SH-SY5Y (cell line): ENCODE results near the gene MALRD1.
A peak's percentile ranks its signal among the peaks of the same experiment; 100 is the strongest.

Source experiments
- GATA2 ChIP-seq: IDR thresholded peaks from 2 replicates; pipeline ENCODE4 v1.6.1; 2011; ENCODE audit warnings: mild to moderate bottlenecking, low read depth, low read length
- GATA3 ChIP-seq: IDR thresholded peaks from 2 replicates; pipeline ENCODE4 v1.6.1; 2011; ENCODE audit warnings: low read depth, mild to moderate bottlenecking, low read length, moderate library complexity

MALRD1 gene

DNA sequence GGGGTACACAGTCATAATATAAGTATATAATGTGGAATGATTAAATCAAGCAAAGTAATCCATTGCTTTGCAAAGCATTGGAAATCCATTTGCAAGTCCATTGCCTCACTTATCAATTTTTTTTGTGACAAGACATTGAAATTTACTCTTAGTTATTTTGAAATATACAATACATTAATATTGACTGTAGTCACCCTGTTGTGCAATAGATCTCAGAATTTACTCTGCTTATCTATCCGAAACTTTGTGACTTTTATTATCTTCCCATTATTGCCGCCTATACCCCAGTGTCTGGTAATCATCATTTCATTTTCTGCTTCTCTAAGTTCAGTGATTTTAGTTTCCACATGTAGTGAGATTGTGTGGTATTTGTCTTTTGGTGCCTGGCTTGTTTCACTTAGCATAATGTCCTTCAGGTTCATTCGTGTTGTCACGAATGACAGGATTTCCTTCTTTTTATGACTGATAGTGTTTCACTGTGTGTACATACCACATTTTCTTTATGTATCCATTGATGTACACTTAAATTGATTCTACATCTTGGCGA lies 5.8 kb downstream of the MALRD1 start:
- no peak for TF ChIP-seq GATA2
- no peak for TF ChIP-seq GATA3

DNA sequence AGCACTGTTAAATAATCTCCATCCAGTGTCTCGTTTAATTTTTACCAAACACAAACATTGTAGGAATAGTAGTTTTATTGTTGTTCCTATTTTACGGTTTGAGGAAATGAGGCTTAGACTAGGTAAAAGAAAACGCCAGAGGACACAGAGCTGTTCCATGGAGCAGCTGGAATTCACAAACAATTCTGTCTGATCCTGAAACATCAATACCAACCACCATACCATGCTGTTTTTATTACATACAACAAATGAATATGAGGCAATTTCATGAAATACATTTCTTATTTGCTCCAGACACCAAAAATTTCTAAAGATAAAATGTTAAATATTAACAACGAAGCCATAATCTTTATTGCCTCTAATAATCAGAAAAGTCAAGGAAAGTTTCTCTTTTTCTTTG lies 9.4 kb downstream of the MALRD1 start:
- TF ChIP-seq GATA3 (no peak), GATA2 (no peak)

DNA sequence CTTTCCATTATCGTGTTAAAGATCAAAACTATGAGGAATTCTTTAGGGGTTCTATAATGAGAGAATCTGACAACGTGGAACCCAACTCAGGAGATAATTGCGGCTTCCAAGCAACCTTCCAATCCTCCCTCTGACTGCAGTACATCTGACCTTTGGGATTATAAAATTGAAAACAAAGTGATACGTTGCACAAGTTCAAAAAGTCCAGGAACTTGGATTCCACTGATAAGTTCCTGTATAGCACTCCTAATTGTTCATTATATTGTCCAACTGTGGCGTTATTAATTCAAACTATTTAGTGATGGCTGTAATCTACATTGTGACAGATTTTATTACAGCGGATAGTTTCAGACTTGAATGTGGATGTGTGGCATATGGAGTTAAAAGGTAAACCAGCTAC lies 15.4 kb downstream of the MALRD1 start:
- TF ChIP-seq GATA3 (no peak), GATA2 (no peak)

DNA sequence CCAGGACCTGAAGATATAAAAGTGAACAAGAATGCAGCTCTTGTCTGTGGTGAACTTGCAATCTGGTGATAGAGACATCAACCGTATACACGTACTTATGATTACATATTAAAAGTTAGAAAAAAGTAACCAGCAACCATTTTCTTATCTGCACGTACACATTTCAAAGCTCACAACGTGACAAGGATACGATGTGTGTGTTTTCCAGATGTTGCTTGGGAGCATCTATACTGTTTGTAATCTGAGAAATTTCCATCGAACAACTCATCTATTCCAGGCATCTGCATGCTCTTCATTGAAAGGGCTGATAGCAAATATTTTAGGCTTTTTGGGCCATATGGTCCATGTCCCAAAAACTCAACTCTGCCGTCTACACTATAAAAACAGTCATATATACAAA lies 23.3 kb downstream of the MALRD1 start:
- TF ChIP-seq GATA3 (no peak), GATA2 (no peak)

DNA sequence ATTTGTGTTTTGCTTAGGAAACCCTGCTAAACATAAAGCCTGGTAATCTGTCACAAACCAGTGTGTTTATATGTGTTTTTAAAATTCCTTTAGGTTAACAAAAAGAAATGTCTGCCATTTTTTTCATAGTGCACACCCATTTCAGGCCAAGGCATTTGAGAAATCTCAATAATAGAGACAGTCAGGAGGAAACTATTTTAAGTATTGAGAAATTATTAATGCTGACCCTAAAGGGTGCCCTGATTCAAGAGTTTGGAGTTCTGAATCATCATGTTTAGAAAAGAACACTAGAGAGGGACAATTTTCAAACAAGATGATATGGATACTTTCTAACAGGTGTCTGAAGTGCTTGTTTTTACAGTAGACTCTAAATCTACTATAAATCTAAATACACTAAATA lies 28.7 kb downstream of the MALRD1 start:
- TF ChIP-seq GATA3: no peak
- no peak for TF ChIP-seq GATA2

DNA sequence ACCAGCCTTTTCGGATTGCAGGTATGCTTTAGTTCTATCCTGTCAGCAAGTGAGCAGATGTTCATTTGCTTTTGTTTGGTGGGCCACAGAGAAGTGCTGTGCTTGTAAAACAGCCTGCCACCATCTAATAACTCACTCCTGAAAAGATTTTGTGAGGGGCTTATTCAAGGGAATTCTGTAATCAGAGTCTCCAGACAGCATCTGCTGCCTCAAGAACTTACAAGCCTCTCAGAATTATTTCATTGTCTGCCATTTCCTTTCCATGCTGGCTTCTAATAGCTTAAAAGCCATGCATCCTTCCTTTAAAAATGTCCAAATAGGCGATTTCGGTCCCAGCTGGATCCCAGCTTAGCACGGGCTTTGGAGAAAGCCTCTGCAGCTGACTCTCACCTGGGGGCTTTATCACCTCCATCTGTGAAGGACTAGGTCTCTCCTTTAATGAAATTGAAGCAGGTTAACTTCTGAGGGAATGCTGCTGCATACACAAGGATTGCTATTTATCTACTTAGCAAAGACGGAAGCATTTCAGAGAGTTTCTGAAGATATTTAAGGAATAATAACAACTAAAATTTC lies 48.0 kb downstream of the MALRD1 start:
- TF ChIP-seq GATA3 (no peak), GATA2 (no peak)

DNA sequence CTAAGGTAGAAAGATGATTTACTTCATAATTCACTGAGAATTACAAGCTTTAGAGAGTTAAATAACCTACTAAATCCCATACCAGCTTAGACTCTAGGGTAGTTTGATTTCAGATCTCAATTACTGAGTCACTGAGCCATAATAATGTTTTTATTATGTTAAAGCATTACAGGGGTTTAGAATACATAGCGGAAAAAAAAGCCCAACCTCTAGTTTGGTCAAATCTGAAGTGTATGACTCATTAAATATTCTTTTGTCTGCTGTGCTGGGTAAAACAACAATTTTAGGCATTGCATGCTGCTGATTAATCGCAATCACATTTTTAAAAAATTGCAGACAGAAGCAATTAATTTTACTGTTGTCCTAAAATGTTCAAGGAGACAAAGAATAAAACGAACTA lies 48.5 kb downstream of the MALRD1 start:
- no peak for TF ChIP-seq GATA3
- TF ChIP-seq GATA2: no peak

DNA sequence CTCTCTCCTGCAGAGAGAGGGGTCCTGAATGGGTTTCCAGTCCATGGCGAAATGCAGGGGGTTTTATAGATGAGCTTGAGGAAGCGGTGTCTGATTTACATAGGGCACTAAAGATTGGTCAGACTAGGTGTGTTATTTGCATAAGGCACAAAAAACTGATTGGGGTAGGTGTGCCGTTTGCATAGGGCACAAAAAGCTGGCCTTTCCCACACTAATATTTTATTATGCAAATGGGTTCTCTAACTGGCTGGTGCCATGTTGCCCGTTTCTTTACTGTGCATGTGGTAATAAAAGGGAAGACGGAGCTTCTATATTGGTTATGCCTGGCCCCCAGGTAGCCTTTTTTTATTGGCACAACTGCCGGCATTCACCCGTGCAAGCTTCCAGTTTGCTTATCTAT lies 50.2 kb downstream of the MALRD1 start:
- no peak for TF ChIP-seq GATA2
- no peak for TF ChIP-seq GATA3

DNA sequence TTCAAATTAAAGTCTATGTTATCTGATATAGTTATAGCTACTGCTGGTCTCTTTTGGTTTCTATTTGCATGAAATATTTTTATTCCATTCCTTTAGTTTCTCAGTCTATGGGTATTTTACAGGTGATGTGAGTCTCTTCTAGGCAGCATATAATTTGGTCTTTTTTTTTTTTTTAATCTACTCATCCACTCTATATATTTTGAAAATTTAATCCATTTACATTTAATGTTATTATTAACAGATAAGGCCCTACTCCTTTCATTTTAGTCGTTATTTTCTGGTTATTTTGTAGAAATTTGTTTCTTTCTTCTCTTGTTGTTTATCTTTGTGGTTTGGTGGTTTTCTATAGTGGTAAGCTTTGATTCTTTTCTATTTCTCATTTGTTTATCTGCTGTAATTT lies 58.8 kb downstream of the MALRD1 start:
- TF ChIP-seq GATA3 (no peak), GATA2 (no peak)

DNA sequence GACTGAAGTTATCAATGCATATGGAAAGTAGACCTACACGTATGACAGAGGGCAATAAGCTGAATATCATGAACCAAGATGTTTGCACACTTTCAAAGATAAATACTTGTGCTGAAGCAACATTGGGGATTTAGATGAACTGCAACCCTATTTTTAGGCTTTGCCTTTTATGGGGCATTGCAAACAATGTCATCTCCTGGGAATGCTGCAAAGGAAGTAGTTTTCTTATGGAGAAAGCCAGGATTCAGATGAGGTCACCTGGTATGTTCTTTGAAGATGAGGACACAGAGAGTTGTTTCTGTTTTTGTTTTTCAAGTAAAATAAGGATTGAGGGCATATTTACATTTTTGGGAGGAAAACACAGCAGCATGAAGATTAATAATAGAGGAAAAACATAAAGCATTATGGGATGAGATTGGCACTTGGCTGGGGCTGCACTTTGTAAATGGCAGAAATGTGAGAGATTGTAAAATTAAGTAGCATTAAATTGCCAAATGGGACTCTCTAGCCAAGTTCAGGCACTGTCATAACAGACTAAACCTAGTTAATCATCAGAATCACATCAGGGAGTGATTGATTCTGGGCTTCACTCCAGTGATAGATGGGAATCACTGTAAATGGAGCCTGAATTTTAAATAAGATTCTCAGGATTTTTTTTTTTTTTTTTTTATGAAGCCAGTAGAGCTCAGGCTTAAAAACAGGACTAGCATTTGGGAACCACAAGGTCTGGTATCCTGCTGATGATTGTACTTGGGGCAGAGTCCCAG lies 63.1 kb downstream of the MALRD1 start:
- peak; percentile 74 for TF ChIP-seq GATA2
- no peak for TF ChIP-seq GATA3

DNA sequence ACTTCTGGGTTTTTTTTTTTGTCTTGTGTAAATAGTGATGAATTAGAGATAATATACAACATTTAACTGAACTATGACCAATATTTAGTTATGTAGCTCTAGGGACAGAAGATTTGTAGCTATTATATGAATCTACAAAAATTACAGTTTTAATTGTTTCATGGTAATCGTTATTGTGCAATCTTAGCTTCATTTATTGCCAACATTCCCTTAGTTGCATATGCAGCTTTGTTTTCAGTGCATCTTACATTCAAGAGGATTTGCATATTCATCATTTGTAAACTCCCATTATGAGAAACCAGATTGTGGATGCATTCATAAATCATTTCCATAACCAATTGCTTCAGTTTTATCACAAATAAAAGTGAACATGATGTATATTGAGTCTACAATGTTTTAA lies 68.8 kb downstream of the MALRD1 start:
- no peak for TF ChIP-seq GATA2
- TF ChIP-seq GATA3: no peak

DNA sequence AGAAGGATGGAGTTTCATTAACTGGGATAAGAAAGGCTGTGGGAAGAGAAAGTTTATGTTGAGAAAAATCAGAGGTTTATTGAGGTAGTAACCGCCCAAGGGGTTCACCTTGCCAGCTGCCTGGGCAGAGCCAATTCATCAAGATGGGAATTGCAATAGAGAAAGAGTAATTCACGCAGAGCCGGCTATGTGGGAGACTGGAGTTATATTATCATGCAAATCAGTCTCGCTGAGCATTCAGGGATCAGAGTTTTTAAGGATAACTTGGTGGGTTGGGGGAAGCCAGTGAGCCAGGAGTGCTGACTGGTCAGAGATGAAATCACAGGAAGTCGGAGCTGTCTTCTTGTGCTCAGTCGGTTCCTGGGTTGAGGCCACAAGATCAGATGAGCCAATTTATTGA lies 70.6 kb downstream of the MALRD1 start:
- TF ChIP-seq GATA3 (no peak), GATA2 (no peak)

DNA sequence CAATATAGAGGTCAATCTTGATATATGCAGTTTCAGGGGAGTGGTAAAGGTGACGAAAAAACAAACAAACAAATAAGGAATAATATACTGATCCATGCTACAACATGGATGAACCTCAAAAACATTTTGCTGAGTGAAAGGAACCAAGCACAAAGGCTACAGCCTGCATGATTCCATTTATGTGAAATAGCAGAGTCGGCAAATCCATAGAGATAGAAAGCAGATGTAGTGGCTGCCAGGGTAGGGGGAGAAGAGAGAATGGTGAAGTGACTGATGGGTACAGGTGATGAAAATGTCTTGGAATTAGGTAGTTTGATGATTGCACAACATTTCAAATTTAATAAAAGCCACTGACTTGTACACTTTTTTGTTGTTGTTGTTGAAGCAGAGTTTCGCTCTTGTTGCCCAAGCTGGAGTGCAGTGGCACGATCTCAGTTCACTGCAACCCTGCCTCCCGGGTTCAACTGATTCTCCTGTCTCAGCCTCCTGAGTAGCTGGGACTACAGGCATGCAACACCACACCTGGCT lies 71.8 kb downstream of the MALRD1 start:
- TF ChIP-seq GATA2 (no peak), GATA3 (no peak)

DNA sequence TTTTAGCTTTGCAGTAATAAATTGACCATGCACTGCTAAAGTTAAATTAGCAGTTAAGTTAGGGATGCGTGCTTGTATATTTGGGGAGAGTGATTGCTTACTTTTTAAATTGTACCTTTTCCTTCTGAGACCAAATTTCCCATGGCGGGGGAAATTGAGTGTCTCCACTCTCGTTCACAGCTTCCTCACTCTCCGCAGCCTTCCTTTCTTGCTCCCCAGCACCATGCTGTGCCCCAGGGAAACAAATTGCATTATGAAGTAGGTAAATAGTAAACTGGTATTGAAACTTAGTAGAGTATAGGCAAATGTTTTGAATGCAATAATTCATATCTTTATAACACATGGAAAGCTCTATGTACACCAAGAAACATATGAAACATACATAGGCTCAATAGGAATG lies 85.4 kb downstream of the MALRD1 start:
- TF ChIP-seq GATA3 (no peak), GATA2 (no peak)

DNA sequence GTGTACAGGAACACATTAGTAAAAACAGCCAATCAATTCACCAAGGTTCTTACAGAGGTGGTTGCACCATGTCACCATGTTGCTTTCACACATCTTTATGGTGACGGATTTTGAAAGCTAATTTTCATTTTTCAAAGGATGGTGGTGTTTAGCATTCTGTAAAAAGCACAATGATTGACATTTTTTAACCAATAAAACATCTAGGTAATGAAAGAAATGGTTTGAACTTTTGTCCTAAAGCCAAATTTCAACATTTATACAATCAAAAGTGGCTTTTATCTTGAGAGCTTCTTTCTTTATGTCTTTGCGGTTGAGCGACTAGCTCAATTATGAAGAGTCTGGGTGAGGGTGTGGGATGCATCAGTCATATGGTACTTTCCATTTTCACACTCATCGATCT lies 94.4 kb downstream of the MALRD1 start:
- TF ChIP-seq GATA2 (no peak), GATA3 (no peak)
